ENCODE data around the gene RAB11A. TPM values are rescaled to one million over a fixed set of nuclear protein-coding genes. Genes with fewer than 3 reads are reported as not detected.
A peak's percentile ranks its signal among the peaks of the same experiment; 100 is the strongest.

RAB11A gene
- total and polyA plus RNA-seq, 12 donors: 45.7 to 705 (median 348) TPM

GRCh38 chr15:65833501-65834205 lies 35.6 kb upstream of the RAB11A start:
- 55 to 59% (median 58%) methylated on average over 4 of the region's 4 CpGs for WGBS, 4 donors
- H3K36me3 ChIP-seq (replicated peaks in 1 of 2): no peaks in the 10 kb centered on the region
- no peaks in the 10 kb centered on the region for H3K9me3 ChIP-seq (replicated peaks in 1 of 3)
- peak; percentile 36 to 76 (median 47) for DNase-seq
- no peak for TF ChIP-seq CTCF (IDR thresholded peaks at IDR 0.05)
- H3K27ac ChIP-seq: peak overlapping the region; percentile 55 to 94 (median 89)
- H3K27me3 ChIP-seq: no peaks in the 10 kb centered on the region
- peaks cover 23 to 41% of the 10 kb centered on the region in 2 donors for H3K4me1 ChIP-seq (replicated peaks in 1 of 2)
- H3K4me3 ChIP-seq: no peak overlapping the region
- intact Hi-C loops (cut with DNase I): no loop called here

- no peaks in the 10 kb centered on the region for H3K36me3 ChIP-seq (replicated peaks in 1 of 2)
- H3K4me1 ChIP-seq (replicated peaks in 1 of 2): peaks cover 23 to 35% of the 10 kb centered on the region in 2 donors
- WGBS, 4 donors: 93 to 96% (median 94%) methylated on average over 8 of the region's 8 CpGs
- no peaks in the 10 kb centered on the region for H3K27me3 ChIP-seq
- intact Hi-C loops (cut with DNase I): no loop called here
- TF ChIP-seq CTCF (IDR thresholded peaks at IDR 0.05) (no peak), POLR2A (IDR thresholded peaks at IDR 0.05) (no peak)
- peak overlapping the region in 2 of 5 donors; percentile 91 to 94 for H3K27ac ChIP-seq
- DNase-seq: no peak
- no peaks in the 10 kb centered on the region for H3K9me3 ChIP-seq (replicated peaks in 1 of 3)
- no peak overlapping the region for H3K4me3 ChIP-seq
Measured at GRCh38 chr15:65834603-65835282, 34.5 kb upstream of the RAB11A start.

- Histone ChIP-seq H3K27ac (peak overlapping the region in 1 of 5 donors; percentile 4), H3K4me1 (replicated peaks in 1 of 2) (peaks cover 23 to 35% of the 10 kb centered on the region in 2 donors), H3K27me3 (no peaks in the 10 kb centered on the region), H3K36me3 (replicated peaks in 1 of 2) (no peaks in the 10 kb centered on the region), H3K4me3 (no peak overlapping the region), H3K9me3 (replicated peaks in 1 of 3) (no peaks in the 10 kb centered on the region)
- TF ChIP-seq POLR2A (IDR thresholded peaks at IDR 0.05): no peak
- no peak for TF ChIP-seq CTCF (IDR thresholded peaks at IDR 0.05)
- whole genome bisulfite sequencing, 4 donors: 56 to 62% (median 60%) methylated on average over 4 of the region's 4 CpGs
- no peak for DNase-seq
- intact Hi-C loops (cut with DNase I): no loop called here
Measured at GRCh38 chr15:65835447-65835846, 33.8 kb upstream of the RAB11A start.

- TF ChIP-seq POLR2A (IDR thresholded peaks at IDR 0.05) (no peak), CTCF (IDR thresholded peaks at IDR 0.05) (peak in 1 of 6 experiments; percentile 17)
- Histone ChIP-seq H3K9me3 (replicated peaks in 1 of 3) (no peaks in the 10 kb centered on the region), H3K27me3 (no peaks in the 10 kb centered on the region), H3K4me3 (no peak overlapping the region), H3K27ac (no peak overlapping the region), H3K36me3 (replicated peaks in 1 of 2) (no peaks in the 10 kb centered on the region), H3K4me1 (replicated peaks in 1 of 2) (peaks cover 23 to 35% of the 10 kb centered on the region in 2 donors)
- WGBS, 4 donors: 86 to 95% (median 89%) methylated on average over 4 of the region's 4 CpGs
- intact Hi-C loops (cut with DNase I): no loop called here
- DNase-seq: no peak
Measured at GRCh38 chr15:65836665-65837064, 32.6 kb upstream of the RAB11A start.

All from adrenal gland (tissue), 12 donors.